Ramos (cell line): ENCODE results near the gene C11orf91.
"Not testable (repeated sequence)": the region's sequence is repeated elsewhere in the genome, so short reads cannot be mapped to it uniquely, and the experiment has no call there.

Source experiments
- in situ Hi-C: fragments of 300-500 bp; cut with MboI; formaldehyde crosslinking; loops from one replicate; pipeline ENCODE4 v1.14.3; 2022; ENCODE audit warnings: low sequenced_read_pairs; ENCODE audit not compliant: unreplicated experiment

Gene C11orf91

GRCh38 chr11:33700502-33701271, at the start of gene C11orf91:
Gene C11orf91, minus strand, starts transcription at chr11:33700826. Its CDS starts 86 bp downstream, at chr11:33700740.
- in situ Hi-C loops, result no loop called here

GRCh38 chr11:33747979-33748378, 47.4 kb upstream of the C11orf91 start:
- in situ Hi-C loops, result no loop called here

- in situ Hi-C loops, result no loop called here
These were observed 42.7 kb upstream of the C11orf91 start for GRCh38 chr11:33743291-33743690.

GRCh38 chr11:33742249-33742851, 41.7 kb upstream of the C11orf91 start:
- in situ Hi-C loops, result no loop called here

GRCh38 chr11:33741806-33742205, 41.2 kb upstream of the C11orf91 start:
- in situ Hi-C loops, result no loop called here

GRCh38 chr11:33737362-33737821, 36.8 kb upstream of the C11orf91 start:
- in situ Hi-C loops, result no loop called here

- in situ Hi-C loops, result no loop called here
These were observed 35.7 kb upstream of the C11orf91 start, which contains the start of gene CD59 for GRCh38 chr11:33736148-33736812. Gene CD59, minus strand, starts transcription at chr11:33736423. Its CDS starts 13,978 bp downstream, at chr11:33722445.

GRCh38 chr11:33735271-33736147, 34.9 kb upstream of the C11orf91 start:
- in situ Hi-C loops, result no loop called here

- in situ Hi-C loops, result no loop called here
These were observed 34.0 kb upstream of the C11orf91 start for GRCh38 chr11:33734441-33735270.

- in situ Hi-C loops, result no loop called here
These were observed 33.4 kb upstream of the C11orf91 start for GRCh38 chr11:33733980-33734379.

- in situ Hi-C loops, result no loop called here
These were observed 31.3 kb upstream of the C11orf91 start for GRCh38 chr11:33731723-33732531.

GRCh38 chr11:33730716-33731115, 30.1 kb upstream of the C11orf91 start:
- in situ Hi-C loops, result no loop called here

- in situ Hi-C loops, result not testable (repeated sequence)
These were observed 28.5 kb upstream of the C11orf91 start for GRCh38 chr11:33729072-33729664.

- in situ Hi-C loops, result not testable (repeated sequence)
These were observed 26.9 kb upstream of the C11orf91 start for GRCh38 chr11:33727539-33727938.

GRCh38 chr11:33725496-33725895, 24.9 kb upstream of the C11orf91 start:
- in situ Hi-C loops, result no loop called here

GRCh38 chr11:33724644-33725035, 24.0 kb upstream of the C11orf91 start:
- in situ Hi-C loops, result no loop called here

- in situ Hi-C loops, result no loop called here
These were observed 22.7 kb upstream of the C11orf91 start for GRCh38 chr11:33723238-33723881.
